Body of pancreas (tissue), 4 donors: ENCODE results near the gene CRYBB1.

ENCODE experiments used
- POLR2A ChIP-seq, 3 donors: fragments of 450-650 bp; IDR thresholded peaks; one replicate each; pipeline ENCODE4 v1.6.1; 2016; ENCODE audit warnings: antibody characterized with exemption in 3 of 3, mild to moderate bottlenecking in 2 of 3
- TF ChIP-seq, protein P1 (sequence below), 7 experiments: fragments of 450-650 bp in 4 of 7; fragments of 200-600 bp in 3 of 7; sonication (generic) in 3 of 7; IDR thresholded peaks; one replicate each; pipeline ENCODE4 v1.5.1; 2016 to 2019; ENCODE audit warnings: antibody characterized with exemption in 7 of 7

- TF ChIP-seq, protein P1, sequence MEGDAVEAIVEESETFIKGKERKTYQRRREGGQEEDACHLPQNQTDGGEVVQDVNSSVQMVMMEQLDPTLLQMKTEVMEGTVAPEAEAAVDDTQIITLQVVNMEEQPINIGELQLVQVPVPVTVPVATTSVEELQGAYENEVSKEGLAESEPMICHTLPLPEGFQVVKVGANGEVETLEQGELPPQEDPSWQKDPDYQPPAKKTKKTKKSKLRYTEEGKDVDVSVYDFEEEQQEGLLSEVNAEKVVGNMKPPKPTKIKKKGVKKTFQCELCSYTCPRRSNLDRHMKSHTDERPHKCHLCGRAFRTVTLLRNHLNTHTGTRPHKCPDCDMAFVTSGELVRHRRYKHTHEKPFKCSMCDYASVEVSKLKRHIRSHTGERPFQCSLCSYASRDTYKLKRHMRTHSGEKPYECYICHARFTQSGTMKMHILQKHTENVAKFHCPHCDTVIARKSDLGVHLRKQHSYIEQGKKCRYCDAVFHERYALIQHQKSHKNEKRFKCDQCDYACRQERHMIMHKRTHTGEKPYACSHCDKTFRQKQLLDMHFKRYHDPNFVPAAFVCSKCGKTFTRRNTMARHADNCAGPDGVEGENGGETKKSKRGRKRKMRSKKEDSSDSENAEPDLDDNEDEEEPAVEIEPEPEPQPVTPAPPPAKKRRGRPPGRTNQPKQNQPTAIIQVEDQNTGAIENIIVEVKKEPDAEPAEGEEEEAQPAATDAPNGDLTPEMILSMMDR (IDR thresholded peaks at IDR 0.05): no peak
- no peak for TF ChIP-seq POLR2A (IDR thresholded peaks at IDR 0.05)
These were observed 67.3 kb downstream of the CRYBB1 start for GRCh38 chr22:26550498-26551033.
